NCI-H187 treated with DMSO at 0.1 percent for 48 hours (cell line): ENCODE results near the gene TMEM258.

Experiments used
- DNase-seq: peaks from one replicate; lab custom pipeline; 2025; lab: John Stamatoyannopoulos, UW

TMEM258 gene

DNA sequence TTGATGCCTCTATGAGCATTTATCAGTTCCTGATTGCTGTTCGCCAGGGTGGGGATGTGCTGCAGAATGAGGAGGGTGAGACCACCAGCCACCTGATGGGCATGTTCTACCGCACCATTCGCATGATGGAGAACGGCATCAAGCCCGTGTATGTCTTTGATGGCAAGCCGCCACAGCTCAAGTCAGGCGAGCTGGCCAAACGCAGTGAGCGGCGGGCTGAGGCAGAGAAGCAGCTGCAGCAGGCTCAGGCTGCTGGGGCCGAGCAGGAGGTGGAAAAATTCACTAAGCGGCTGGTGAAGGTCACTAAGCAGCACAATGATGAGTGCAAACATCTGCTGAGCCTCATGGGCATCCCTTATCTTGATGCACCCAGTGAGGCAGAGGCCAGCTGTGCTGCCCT, 3.1 kb upstream of the TMEM258 start:
- DNase-seq = no peak

DNA sequence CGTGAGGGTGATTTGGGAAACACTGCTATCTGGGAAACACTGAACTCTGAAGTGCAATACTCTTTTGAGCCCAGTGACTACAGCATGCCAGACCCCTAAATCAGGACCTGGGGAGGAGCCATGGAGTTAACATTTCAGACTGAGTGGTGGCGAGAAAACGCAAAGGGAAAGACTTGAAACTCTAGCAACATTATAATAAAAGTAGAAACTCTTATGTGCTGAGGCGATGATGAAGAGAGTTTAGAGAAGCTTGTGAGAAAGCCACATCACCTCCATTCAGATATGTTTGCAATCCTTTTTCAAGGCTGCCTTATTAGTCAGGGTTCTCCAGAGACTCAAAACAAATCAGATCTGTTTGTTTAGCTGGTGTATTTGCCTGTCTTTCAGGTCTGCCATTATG, 2.2 kb upstream of the TMEM258 start:
- DNase-seq = no peak

DNA sequence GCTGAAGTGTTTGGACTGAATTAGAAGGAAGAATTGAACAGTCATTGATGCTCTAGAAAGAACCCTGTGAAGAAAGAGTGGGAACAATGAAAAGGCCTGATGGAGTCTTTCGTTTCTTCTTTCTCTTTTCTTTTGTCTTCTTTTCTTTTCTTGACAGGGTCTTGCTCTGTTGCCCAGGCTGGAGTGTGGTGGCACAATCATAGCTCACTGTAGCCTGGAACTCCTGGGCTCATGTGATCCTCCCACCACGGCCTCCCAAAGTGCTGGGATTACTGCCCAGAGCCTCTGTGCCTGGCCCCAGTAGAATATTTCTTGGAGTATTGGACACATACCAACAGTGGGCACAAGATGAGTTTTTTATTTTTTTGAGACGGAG, 1.4 kb upstream of the TMEM258 start:
- no peak for DNase-seq

DNA sequence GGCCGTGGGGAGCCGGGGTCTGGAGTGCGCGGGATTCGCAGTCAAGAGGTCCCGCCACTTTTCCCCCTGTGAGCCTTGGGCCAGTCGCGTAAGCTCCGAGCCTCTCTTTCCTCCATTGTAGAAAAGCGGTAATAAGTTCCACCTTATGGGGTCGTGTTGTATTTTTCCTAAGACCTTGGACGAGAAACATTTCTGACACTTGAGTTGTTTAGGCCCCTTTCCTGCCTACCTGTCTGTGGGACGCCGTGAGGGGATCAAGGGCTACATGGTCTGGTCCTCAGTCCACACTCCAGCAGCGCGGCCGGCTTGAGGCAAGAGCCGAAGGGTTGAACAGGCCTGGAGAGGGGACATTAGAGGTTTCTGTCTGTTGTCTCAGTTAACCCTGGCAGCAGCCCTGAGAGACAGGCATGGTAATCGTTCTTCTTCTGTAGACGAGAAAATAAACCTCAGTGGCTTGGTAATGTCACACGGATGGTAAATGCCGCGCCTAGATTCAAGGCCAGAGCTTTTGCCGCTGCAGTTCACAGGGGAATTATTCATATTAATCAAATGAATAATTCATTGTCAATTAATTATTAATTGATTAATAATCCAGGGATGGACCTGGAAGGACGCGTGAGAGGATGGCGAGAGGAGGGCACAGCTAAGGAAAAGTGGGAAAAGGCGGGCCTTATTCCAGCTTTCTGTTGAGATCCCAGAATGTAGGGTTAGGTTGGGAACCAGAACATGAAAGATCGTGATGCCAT, 857 bp upstream of the TMEM258 start:
- no peak for DNase-seq

DNA sequence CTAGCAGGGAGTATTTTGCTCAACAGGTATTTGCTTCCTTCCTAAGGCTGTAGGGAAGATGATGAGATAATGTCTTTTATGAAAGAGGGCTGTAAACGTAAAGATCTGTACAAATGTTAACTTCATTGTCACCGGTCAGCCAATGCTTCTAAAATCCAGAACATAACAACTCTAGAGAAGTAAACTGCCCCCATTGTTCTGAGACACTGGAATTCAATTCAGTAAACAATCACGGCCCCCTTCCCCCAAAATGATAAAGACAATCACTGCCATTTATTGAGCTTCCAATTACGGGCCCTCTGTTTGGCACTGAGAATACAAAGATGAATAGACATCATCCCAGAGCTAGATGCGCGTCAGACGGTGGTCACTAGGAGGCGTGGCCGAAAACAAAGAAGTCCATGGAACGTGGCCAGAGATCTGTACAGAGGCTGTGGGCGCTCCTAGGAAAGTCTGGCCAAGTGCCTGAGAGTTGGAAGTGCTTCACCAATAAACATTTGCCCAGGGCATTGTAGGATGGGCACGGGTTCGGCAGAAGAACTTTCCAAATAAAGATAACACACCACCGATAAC, 576 bp downstream of the TMEM258 start:
- DNase-seq = no peak

DNA sequence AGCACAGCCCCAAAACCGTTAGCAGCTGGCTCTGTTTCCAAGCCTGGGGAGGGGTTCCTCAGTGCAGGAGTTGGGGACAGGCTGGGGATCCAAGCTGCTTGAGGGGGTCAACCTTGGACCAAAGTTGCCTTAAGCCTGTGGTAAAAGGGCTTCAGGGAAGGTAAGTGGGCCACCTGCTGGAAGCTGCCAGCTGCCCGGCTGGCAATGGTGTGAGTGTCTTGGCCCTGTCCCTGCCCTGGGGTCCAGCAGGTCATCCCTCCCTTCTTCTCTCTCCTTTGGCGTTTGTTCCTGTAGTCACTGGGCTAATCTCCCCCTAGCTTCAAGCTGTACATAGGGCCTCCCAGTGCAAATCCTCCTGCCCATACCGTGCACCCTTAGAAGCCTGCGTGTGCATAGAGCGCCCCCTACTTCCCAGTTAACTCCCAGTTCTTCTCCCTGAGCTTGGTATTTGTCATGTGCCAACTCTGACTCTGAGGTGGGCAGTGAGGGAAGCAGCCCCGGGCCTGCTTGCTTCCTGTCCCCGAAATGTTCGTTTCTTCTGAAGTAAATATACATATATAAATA, 4.4 kb downstream of the TMEM258 start:
- no peak for DNase-seq

DNA sequence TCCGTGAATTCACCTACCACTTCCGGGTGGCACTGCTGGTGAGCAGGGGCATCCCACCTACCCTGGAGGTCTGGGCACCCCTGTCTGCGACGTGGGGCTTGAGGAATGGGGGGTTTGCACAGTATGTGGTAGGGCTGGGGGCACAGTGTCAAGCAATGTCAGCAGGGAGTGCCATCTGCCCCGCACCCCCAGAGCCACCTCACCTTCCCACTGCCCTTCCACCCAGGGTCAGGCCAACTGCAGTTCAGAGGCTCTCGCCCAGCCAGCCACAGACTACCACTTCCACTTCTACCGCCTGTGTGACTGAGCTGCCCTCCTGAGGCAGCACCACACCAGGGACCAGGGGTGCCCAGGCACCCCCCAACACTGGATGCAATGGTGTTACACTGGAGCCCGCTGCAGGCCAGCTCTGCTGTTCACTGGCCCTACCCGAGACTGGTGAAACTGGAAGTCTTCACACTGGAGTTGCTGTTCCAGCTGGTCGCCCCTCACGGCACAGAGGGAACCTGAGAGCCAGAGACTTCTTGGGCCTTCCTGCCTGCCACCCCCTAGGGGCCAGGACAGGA, 6.5 kb downstream of the TMEM258 start:
- no peak for DNase-seq

DNA sequence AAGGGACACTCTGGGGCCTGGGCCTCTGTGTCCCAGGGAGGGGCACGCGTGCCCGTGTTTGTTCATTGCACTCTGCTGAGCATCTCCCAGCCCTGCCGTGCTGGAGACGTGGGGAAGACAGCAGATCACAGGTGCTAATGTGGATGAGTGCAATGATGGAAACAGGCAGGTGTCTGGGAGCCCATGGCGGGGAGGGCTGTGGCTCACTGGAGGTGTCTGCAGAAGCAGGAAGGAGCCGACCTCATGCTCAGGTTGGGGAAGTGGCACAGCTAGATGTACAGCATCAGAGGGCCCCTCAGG, 7.9 kb downstream of the TMEM258 start:
- no peak for DNase-seq

DNA sequence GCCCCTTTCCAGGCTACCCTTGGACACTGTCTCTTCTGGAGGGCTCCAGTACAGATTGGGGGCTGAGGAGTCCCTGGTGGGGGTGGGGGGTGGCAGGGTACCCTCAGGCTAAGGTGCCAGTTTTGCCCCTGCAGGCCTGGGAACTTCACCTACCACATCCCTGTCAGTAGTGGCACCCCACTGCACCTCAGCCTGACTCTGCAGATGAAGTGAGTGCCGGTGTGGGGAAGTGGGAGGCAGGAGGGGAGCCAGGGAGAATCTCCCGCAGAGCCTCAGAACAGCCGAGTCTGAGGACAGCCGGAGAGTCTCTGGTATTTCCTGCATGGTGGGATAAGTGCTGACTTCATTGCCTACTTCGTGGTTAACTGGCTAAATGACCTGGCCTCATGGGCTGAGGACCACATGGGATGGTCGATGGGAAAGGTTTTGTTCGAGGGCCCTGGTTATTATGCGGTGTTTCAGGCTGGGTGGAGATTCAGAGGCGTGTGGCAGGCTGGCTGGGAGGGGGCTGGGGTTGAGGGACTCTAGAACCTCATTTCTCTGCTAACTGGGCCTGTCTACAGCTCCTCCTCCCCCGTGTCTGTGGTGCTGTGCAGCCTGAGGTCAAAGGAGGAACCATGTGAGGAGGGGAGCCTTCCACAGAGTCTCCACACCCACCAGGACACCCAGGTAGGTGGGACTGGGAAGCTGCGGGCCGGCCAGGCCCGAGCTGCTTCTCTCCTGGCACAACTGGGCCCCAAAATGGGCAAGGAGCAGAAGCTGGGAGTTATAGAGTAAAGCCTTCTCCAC, 8.5 kb downstream of the TMEM258 start:
- no peak for DNase-seq

DNA sequence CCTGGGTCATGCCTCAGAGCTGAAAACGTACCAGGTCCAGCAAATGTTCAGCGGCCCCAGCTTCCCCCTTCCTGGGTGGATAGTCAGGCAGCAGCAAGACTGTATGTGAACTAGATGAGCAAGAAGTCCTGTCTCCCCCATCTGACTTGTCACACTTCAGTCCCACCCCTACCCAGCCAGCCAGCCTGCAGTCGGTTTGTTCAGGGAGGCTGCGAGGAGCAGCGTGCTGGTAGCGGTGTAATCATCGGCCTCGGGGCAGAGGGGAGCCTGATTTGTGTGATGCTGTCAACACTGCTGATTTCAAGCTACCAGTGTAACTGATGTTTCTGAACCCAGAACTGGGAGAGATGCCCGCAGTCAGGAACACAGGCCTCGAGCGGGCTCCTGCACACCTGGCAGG, 9.6 kb downstream of the TMEM258 start:
- no peak for DNase-seq

DNA sequence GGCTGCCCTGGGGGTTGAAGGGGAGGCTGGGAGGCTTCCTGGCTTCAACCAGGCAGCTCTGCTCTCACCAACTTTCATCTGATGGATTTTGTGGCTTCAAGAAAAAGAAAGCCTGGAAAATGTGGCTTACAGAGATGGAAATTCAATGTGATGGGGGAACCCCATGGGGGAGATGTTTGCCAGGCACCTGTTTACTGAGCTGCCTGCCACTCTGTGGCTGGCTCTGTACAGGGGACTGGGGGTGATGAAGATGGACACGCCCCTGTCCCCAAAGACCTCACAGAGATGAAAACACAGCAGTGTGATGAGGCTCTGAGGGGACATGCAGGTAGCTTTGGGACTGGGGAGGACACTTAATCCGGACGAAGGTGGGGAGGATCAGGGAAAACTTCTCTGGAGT, 10.1 kb downstream of the TMEM258 start:
- no peak for DNase-seq

DNA sequence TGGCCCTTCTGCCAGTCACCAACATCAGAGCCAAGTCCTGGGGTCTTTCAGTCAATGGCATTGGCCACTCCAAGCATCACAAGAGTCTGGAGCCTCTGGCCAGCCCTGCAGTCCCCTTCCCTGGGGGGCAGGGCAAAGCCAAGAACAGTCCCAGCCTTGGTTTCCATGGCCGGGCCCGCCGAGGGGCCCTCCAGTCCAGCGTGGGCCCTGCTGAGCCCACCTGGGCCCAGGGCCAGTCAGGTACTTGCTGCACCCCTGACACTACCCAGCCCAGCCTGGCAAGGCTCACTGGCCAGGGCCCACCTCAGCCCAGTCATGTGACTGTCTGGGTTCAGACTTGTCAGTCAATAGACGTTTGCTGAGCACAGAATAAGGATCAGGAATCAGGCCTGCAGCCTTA, 10.8 kb downstream of the TMEM258 start:
- DNase-seq = no peak

DNA sequence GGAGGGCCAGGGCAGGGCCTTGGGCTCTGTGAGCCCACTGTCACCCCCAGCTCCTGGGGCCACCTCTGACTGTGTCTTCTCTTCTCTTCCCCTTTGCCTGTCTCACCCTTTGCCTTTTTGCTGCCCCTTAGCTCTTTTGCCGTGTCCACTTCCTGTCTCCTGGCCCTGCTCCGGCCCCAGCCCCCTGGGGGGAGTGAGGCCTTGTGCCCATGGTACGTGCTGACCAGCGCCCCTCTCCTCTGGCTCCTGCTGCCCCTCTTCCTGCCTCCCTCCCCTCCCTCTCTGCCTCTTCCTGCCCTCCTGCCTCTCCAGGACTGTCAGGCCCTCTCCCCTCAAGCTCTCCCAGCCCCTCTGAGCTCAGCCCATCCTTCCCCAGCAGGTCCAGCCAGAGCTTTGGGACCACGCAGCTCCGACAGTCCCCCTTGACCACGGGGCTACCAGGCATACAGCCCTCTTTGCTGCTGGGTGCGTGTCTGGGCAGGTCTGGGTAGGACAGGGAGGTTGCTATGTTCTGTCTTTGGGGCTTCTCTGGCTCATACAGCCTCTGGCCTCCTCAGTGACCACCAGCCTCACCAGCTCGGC, 11.7 kb downstream of the TMEM258 start:
- DNase-seq = no peak

DNA sequence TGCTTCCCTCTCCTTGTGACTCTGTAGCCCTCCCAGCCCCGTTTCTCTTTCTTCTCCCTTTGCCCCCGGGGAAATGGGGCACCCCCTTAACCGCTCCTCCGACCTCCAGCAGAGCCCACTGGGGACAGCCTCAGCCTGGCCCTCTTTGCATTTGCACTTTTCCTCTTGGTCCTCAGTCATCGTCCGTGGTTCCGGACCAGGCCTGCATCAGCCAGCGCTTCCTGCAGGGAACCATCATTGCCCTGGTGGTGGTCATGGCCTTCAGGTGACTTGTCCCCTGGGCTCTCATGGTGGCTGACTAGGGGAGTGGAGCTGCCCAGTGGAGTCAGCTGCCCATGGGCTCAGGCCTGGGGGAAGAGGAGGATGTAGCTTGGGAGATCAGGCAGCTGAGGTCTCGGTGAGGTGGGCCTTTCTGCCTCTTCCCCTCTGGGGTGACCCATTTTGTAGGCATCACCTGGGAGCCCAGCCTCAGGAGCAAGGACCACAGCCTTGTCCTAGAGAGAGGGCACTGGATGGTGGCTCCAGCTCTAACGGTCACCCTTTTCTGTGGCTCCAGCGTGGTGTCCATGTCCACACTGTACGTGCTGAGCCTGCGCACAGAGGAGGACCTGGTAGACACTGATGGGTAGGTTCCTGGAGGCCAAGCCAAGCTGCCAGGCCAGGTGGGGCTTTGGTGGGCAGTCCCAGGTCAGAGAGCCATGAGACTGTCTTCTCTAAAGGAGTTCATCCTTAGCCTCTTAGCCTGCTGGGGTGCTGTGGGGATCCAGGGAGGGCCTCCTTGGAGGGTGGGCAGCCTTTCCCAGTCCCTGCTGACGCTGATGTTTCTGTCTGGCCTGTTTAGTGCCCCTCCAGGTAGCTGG, 12.5 kb downstream of the TMEM258 start:
- no peak for DNase-seq

DNA sequence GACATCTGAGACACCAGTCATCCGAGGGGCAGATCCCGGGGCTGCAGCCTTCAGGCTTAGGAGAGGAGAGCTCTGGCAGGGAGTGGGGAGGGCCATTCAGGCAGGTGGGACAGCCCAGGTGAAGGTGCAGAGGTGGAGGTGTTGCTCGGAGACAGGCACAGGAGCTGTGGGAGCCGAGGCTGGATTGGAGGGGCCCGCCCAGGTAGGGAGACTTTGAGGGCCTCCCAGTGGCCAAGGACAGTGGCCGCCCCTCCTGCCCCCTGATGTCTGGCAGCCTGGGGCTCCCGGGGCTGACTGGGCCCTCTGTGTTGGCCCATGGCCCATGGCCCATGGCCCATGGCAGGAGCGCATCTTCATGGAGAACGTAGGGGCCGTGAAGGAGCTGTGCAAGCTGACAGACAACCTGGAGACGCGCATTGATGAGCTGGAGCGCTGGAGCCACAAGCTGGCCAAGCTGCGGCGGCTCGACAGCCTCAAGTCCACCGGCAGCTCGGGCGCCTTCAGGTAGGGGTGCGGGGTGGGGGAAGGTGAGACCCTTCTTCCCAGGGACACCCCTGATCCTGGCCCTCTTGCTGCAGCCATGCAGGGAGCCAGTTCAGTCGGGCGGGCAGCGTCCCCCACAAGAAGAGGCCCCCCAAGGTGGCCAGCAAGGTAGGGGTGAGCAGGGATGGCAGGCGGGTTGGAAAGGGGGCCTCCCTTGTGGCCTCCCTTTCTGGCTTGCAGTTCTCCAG, 13.3 kb downstream of the TMEM258 start:
- DNase-seq = no peak

DNA sequence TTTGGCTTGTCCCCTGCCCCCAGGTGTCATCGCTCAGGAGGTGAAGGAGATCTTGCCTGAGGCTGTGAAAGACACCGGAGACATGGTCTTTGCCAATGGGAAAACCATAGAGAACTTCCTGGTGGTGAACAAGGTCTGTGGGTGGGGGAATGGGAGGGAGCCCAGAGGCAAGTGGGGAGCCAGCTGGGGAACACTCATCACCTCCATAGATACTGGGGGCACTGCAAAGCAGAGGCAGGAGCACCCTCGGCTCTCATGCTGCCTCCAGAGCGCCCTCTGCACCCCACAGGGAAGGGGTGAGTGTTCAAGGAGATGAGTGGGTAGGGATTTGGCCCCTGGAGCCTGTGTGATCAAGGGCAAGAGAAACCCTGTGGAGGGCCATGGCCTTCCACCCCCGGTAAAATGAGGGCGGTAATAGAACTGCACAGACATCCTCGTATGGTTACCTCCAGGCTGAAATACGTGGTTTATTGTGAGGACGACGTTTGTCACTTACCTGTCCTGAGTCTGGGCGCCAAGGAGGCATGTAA, 14.0 kb downstream of the TMEM258 start:
- DNase-seq = no peak

DNA sequence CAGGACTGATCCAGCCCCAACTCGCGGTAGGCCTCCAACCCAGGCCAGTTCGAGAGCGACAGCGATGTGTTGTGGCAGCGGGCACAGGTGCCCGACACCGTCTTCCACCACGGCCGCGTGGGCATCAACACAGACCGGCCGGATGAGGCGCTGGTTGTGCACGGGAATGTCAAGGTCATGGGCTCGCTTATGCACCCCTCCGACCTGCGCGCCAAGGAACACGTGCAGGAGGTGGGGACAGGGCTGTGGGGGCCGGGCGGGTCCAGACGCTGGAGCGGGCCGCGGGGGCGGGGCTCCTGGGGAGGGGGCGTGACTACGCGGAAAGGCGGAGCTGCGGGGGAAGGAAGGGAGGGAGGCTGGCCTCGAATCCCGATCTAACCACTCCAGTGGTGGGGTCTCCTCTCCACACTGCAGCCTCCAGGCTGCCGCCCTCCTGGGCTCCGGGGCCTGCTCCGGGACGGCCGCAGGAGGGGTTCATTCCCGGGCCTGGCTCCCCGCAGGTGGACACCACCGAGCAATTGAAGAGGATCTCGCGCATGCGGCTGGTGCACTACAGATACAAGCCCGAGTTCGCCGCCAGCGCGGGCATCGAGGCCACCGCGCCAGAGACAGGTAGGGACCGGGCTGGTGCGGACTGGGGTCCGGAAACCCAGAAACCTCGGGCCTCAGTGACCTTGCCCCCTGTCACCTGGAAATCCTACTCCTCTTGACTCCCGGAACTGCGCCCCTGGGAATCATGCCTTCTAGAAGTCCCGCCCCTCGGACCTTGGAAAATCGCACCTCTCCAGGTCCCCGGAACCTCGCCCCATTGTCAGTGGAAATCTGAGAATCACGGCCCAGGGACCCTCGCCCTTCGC, 14.9 kb downstream of the TMEM258 start:
- DNase-seq = no peak

DNA sequence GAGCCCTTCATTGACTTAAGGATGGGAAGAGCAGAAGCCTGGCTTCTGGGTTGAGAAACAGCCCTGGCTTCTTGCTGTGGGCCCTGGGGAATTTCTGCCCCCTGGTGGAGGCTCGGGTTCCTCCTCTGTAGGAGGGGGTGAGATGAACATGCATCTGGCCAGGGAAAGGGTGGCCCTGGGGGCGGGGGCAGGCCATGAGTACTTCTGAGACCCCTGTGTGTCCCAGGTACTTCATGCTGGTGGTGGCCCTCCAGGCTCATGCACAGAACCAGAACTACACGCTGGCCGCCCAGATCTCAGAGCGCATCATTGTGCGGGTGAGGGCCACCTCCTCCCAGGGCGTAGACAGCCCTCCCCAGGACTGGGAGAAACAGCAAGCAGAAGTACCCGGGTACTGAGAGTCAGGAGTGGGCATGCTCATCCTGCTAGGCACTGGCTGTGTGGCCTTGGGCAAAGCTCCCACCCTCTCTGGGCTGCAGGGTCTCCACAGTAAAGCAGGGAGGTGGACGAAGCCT, 15.8 kb downstream of the TMEM258 start:
- DNase-seq = no peak
